Right lobe of liver (tissue), 6 donors: ENCODE measurements around the gene CAB39. TPM values are rescaled to one million over a fixed set of nuclear protein-coding genes. Genes with fewer than 3 reads are reported as not detected.

ENCODE experiments used
- ATAC-seq, 4 donors: fragments of 200-7000 bp; cut with Tn5 transposase; one replicate each; pipeline ENCODE4 v1.9.1; 2020; ENCODE audit warnings: mild to moderate bottlenecking in 4 of 4, moderate library complexity in 4 of 4
- DNase-seq, 3 donors: peaks; one replicate each; pipeline ENCODE4 v3.0.0-alpha.2; 2020
- H3K27ac ChIP-seq, 3 donors: fragments of 200-600 bp; one replicate each; pipeline ENCODE4 v1.8.0; 2022
- H3K27me3 ChIP-seq, 2 donors: fragments of 200-600 bp; one replicate each; pipeline ENCODE4 v1.8.0; 2022
- H3K36me3 ChIP-seq, 4 donors: fragments of 200-600 bp; sonication (generic) in 1 of 4; one replicate each; pipeline versions ENCODE4 v1.5.1 to v1.8.0; 2017 to 2022; ENCODE audit warnings: control low read depth in 1 of 4
- H3K4me1 ChIP-seq, 4 donors: fragments of 200-600 bp; sonication (generic) in 1 of 4; one replicate each; pipeline versions ENCODE4 v1.5.1 to v1.8.0; 2017 to 2022; ENCODE audit warnings: control low read depth in 1 of 4
- H3K4me3 ChIP-seq, 3 donors: fragments of 200-600 bp; one replicate each; pipeline ENCODE4 v1.8.0; 2022
- H3K9me3 ChIP-seq, 4 donors: fragments of 200-600 bp; sonication (generic) in 1 of 4; one replicate each; pipeline versions ENCODE4 v1.5.1 to v1.8.0; 2017 to 2022; ENCODE audit warnings: control low read depth in 1 of 4
- POLR2A ChIP-seq: fragments of 450-650 bp; IDR thresholded peaks from one replicate; pipeline ENCODE4 v1.6.1; 2017; ENCODE audit warnings: antibody characterized with exemption, mild to moderate bottlenecking
- WGBS: methylation state at CpG from one replicate; pipeline ENCODE4 v1.1.6; 2018; ENCODE audit warnings: low coverage, low lambda C conversion rate; ENCODE audit not compliant: insufficient coverage; ENCODE audit errors: missing lambda C conversion rate; 5-methylcytosine and 5-hydroxymethylcytosine counted together
- intact Hi-C, 2 donors: fragments of 100-400 bp; cut with DNase I; formaldehyde crosslinking; loops; one replicate each; pipeline versions ENCODE4 v1.11.2 to v1.14.1; 2022
- total RNA-seq, 6 experiments: library from RNA; depleted of rRNA in 2 of 6; stranded (reverse); fragments of >200 nt in 2 of 6; fragmentation: NEBNext Ultra II Directional in 3 of 6; extraction: Animal tissue kit (Norgen Biotek cat#: 25700) in 3 of 6; gene quantifications; one replicate each; pipeline versions ENCODE4 v1.1.0 to v1.2.4, GENCODE V29; 2016 to 2023
- TF ChIP-seq, protein P1 (sequence below), 4 donors: fragments of 200-600 bp in 3 of 4; fragments of 450-650 bp in 1 of 4; IDR thresholded peaks; one replicate each; pipeline versions ENCODE4 v1.5.1 to v1.8.0; 2016 to 2022; ENCODE audit warnings: antibody characterized with exemption in 4 of 4, mild to moderate bottlenecking in 2 of 4
- donor health status: DM: no; HTN: yes; CAD: no.
- donor health status: DM: no; HTN: no; CAD: no.
- donor health status: DM: no; HTN: no; CAD: no.
- donor health status: DM: no; HTN: yes; CAD: no.
- donor health status: DM: no; HTN: yes; CAD: no.

Gene CAB39
- total RNA-seq, 6 experiments from 2014 or later = 25.3 to 32.4 (median 27.8) TPM

DNA sequence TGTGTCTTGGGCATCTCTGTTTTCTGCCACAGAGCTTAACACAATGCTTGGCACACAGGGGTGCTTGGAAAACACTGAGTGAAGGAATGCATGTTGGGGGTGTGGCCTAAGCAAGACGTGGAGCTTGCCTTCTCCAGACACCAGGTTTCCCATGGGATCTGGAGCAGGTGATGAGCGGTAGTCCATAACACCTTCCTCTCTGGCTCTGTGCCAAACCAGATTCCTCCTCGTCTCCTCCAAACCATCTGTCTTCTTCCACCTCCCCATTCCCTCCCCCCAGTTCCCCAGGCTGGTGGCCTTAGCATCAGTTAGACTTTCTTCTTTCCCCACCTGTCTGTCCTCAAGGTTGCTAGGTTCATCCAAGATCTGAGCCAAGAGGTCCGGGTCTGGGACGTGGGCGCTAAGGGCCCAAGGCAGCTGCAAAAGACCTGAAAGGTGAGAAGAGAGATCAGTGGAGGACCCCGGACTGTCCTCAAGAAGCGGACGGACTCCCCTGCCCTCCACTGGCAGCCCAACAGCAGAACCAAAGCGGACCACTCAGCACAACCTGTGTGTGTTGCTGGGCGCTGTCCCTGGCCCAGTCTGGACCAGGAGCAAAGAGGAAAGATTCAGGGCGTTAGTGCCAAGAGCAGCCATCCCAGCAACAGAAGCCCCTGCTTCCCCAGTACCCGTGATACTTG, 150.9 kb downstream of the CAB39 start:
- ATAC-seq = no peak
- no peaks in the 10 kb centered on the region for H3K9me3 ChIP-seq
- TF ChIP-seq POLR2A = no peak
- TF ChIP-seq, protein P1, sequence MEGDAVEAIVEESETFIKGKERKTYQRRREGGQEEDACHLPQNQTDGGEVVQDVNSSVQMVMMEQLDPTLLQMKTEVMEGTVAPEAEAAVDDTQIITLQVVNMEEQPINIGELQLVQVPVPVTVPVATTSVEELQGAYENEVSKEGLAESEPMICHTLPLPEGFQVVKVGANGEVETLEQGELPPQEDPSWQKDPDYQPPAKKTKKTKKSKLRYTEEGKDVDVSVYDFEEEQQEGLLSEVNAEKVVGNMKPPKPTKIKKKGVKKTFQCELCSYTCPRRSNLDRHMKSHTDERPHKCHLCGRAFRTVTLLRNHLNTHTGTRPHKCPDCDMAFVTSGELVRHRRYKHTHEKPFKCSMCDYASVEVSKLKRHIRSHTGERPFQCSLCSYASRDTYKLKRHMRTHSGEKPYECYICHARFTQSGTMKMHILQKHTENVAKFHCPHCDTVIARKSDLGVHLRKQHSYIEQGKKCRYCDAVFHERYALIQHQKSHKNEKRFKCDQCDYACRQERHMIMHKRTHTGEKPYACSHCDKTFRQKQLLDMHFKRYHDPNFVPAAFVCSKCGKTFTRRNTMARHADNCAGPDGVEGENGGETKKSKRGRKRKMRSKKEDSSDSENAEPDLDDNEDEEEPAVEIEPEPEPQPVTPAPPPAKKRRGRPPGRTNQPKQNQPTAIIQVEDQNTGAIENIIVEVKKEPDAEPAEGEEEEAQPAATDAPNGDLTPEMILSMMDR (IDR thresholded peaks at IDR 0.05) = no peak
- no peak overlapping the region for H3K4me3 ChIP-seq
- intact Hi-C loops = no loop called here
- DNase-seq = peak in 1 of 3 donors; percentile 41
- no peaks in the 10 kb centered on the region for H3K27me3 ChIP-seq
- H3K4me1 ChIP-seq = no peaks in the 10 kb centered on the region
- H3K27ac ChIP-seq = no peak overlapping the region
- 67% methylated on average over 7 of the region's 13 CpGs for WGBS
- no peaks in the 10 kb centered on the region for H3K36me3 ChIP-seq

DNA sequence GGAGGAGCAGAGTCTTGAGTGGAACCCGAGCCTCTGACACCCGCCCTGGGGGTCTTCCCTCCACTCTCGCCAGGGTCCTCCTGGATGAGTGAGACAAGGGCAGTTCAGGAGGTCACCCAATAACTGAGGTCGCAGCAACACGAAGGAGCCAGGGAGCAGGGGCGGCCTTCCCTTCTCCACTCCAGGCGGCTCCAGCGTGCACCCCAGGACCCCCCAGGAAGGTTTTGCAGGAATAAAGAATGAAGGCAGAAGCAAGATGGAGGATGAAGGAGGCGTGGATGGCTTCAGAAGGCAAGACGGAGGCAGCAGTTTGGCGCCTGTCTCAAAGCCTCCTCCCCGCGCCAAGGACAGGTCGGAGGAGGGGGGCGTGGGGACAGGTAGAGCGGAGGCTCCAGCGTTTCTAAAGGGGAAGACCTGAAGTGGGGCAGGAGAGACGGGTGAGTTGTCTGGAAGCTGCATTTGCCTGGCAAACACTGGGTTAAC, 151.5 kb downstream of the CAB39 start:
- H3K9me3 ChIP-seq = no peaks in the 10 kb centered on the region
- no peaks in the 10 kb centered on the region for H3K27me3 ChIP-seq
- intact Hi-C loops = no loop called here
- H3K4me3 ChIP-seq = peak overlapping the region; percentile 53 to 80 (median 66)
- H3K4me1 ChIP-seq = no peaks in the 10 kb centered on the region
- DNase-seq (peak in 1 of 3 donors; percentile 46), ATAC-seq (no peak)
- no peaks in the 10 kb centered on the region for H3K36me3 ChIP-seq
- H3K27ac ChIP-seq = no peak overlapping the region
- WGBS = 44% methylated on average over 17 of the region's 18 CpGs
- TF ChIP-seq, protein P1 (IDR thresholded peaks at IDR 0.05) = no peak
- TF ChIP-seq POLR2A = no peak

DNA sequence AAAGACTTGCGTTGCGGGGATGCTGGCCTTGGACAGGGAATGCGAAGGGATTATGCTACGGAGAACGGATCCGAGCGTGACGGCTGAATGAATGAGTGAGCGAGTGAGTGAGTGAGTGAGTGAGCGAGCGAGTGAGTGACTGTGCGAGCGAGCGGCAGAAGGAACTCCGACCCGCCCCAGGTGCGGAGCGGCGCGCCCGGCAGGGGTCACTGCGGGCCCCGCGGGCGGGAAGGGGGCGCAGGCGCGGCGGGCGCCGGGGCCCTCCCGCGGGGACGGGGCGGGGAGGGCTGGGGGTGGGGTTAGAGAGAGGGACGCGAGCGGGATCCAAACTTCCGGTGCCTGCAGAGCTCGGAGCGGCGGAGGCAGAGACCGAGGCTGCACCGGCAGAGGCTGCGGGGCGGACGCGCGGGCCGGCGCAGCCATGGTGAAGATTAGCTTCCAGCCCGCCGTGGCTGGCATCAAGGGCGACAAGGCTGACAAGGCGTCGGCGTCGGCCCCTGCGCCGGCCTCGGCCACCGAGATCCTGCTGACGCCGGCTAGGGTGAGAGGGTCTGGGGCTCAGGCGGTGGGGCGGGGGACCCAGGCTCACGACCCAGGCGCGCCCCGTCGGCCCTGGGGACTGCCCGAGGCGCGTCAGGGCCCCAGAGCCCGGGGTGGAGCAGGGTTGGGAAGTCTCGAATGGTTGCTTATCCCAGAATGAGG, 152.1 kb downstream of the CAB39 start, which contains the start of gene ITM2C:
Gene ITM2C (plus strand): TSS at position 338 of the 702 bp plus-strand sequence. CDS start 84 bp downstream, at position 422.
- DNase-seq (peak in 2 of 3 donors; percentile 65 to 71), ATAC-seq (peak; percentile 83 to 90 (median 86))
- Histone ChIP-seq H3K9me3 (no peaks in the 10 kb centered on the region), H3K36me3 (no peaks in the 10 kb centered on the region), H3K4me3 (peak within 1 kb of the TSS; percentile 53 to 80 (median 66)), H3K27me3 (no peaks in the 10 kb centered on the region), H3K4me1 (no peaks in the 10 kb centered on the region), H3K27ac (peak within 1 kb of the TSS in 1 of 3 donors; percentile 37)
- peak; percentile 52 for TF ChIP-seq POLR2A
- TF ChIP-seq, protein P1 (IDR thresholded peaks at IDR 0.05) = peak; percentile 17 to 45 (median 31)
- intact Hi-C loops = no loop called here
- WGBS = under 1% methylated on average over 27 of the region's 76 CpGs

- 3% methylated on average over 15 of the region's 24 CpGs for WGBS
- ATAC-seq = no peak
- Histone ChIP-seq H3K4me3 (peak overlapping the region; percentile 53 to 80 (median 66)), H3K4me1 (no peaks in the 10 kb centered on the region), H3K27ac (peak overlapping the region in 1 of 3 donors; percentile 37), H3K36me3 (no peaks in the 10 kb centered on the region), H3K27me3 (no peaks in the 10 kb centered on the region), H3K9me3 (no peaks in the 10 kb centered on the region)
- TF ChIP-seq POLR2A = no peak
- TF ChIP-seq, protein P1 (IDR thresholded peaks at IDR 0.05) = no peak
- DNase-seq = peak in 1 of 3 donors; percentile 38
- intact Hi-C loops = no loop called here
Measured at GRCh38 chr2:230865307-230865765, 152.7 kb downstream of the CAB39 start.
